HUES48 (cell line): ENCODE measurements around the gene CCDC60.
"Not testable (repeated sequence)": the region's sequence is repeated elsewhere in the genome, so short reads cannot be mapped to it uniquely, and the experiment has no call there.

Experiments
- H3K27ac ChIP-seq: one replicate; pipeline ENCODE4 v1.7.0; 2013; ENCODE audit warnings: low read depth, low read length, inconsistent platforms
- H3K27me3 ChIP-seq: 2 replicates; pipeline ENCODE4 v1.6.1; 2013; ENCODE audit warnings: mild to moderate bottlenecking, low read length; ENCODE audit not compliant: control insufficient read depth, insufficient read depth
- H3K36me3 ChIP-seq: 2 replicates; pipeline ENCODE4 v1.6.1; 2013; ENCODE audit warnings: low read length; ENCODE audit not compliant: control insufficient read depth, insufficient read depth
- H3K4me1 ChIP-seq: 2 replicates; pipeline ENCODE4 v1.6.1; 2013; ENCODE audit warnings: mild to moderate bottlenecking, low read length; ENCODE audit not compliant: control insufficient read depth, insufficient read depth
- H3K4me3 ChIP-seq: 2 replicates; pipeline ENCODE4 v1.5.1; 2013; ENCODE audit warnings: mild to moderate bottlenecking, low read depth, low read length
- H3K9ac ChIP-seq: 2 replicates; pipeline ENCODE4 v1.6.1; 2013; ENCODE audit warnings: mild to moderate bottlenecking, low read depth, low read length, moderate library complexity
- H3K9me3 ChIP-seq: 2 replicates; pipeline ENCODE4 v1.6.1; 2013; ENCODE audit warnings: low read length; ENCODE audit not compliant: control insufficient read depth, insufficient read depth

Gene CCDC60

GRCh38 chr12:119338593-119339363, 4.2 kb downstream of the CCDC60 start:
- no peak overlapping the region for H3K27ac ChIP-seq
- H3K4me1 ChIP-seq: peaks cover 12% of the 10 kb centered on the region; the same call in 1 of the 2 replicates
- H3K9me3 ChIP-seq: no peaks in the 10 kb centered on the region
- H3K4me3 ChIP-seq: no peak overlapping the region
- H3K36me3 ChIP-seq: no peaks in the 10 kb centered on the region
- no peak overlapping the region for H3K9ac ChIP-seq
- peaks cover 72% of the 10 kb centered on the region for H3K27me3 ChIP-seq

GRCh38 chr12:119340578-119340977, 6.0 kb downstream of the CCDC60 start:
- H3K4me3 ChIP-seq: no peak overlapping the region
- peaks cover 59% of the 10 kb centered on the region for H3K27me3 ChIP-seq
- no peak overlapping the region for H3K27ac ChIP-seq
- no peaks in the 10 kb centered on the region for H3K36me3 ChIP-seq
- no peak overlapping the region for H3K9ac ChIP-seq
- peaks cover 8% of the 10 kb centered on the region; the same call in 1 of the 2 replicates for H3K4me1 ChIP-seq
- no peaks in the 10 kb centered on the region for H3K9me3 ChIP-seq

DNA sequence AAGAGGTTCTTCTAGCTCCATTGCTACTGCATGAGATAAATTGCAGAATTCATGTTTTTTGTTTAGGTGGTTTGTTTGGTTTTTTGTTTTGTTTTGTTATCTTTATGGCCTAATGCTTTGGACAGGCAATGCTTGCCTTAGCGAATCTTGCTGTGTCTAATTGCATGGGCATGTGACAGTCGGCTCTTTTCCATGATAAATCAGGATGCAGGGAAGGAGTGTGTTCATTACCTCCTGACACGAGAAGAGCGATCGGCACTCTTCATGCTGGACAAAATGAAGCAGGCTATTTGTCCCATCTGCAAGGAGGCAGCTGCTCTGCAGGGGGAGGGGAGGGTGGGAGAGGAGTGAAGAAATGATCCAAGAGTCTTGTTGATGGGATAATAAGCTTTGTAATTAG, 6.5 kb downstream of the CCDC60 start:
- Histone ChIP-seq H3K4me3 (no peak overlapping the region), H3K27me3 (peaks cover 58% of the 10 kb centered on the region), H3K36me3 (no peaks in the 10 kb centered on the region), H3K27ac (no peak overlapping the region), H3K9me3 (no peaks in the 10 kb centered on the region), H3K4me1 (peaks cover 8% of the 10 kb centered on the region; the same call in 1 of the 2 replicates), H3K9ac (no peak overlapping the region)

DNA sequence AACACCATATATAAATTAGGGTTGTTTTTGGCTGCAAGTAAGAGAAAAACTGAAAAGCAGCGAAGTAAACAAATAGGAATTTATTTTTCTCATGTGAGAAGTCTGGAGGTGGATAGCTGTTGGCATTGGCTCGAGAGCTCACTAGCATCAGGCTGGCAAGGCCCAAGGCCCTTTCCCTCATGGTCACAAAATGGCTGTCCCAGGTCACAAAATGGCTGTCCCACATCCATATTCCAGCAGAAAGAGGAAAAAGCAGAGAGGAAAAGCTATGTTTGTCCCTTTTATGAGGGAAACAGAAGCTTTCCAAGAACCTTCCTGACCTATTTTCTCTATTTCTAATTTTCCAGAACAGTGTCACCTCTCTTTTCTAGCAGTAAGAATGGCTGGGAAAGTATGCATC, 7.5 kb downstream of the CCDC60 start:
- H3K36me3 ChIP-seq: no peaks in the 10 kb centered on the region
- no peak overlapping the region for H3K27ac ChIP-seq
- H3K9me3 ChIP-seq: no peaks in the 10 kb centered on the region
- H3K4me1 ChIP-seq: peaks cover 8% of the 10 kb centered on the region; the same call in 1 of the 2 replicates
- H3K4me3 ChIP-seq: no peak overlapping the region
- peaks cover 49% of the 10 kb centered on the region for H3K27me3 ChIP-seq
- H3K9ac ChIP-seq: no peak overlapping the region

DNA sequence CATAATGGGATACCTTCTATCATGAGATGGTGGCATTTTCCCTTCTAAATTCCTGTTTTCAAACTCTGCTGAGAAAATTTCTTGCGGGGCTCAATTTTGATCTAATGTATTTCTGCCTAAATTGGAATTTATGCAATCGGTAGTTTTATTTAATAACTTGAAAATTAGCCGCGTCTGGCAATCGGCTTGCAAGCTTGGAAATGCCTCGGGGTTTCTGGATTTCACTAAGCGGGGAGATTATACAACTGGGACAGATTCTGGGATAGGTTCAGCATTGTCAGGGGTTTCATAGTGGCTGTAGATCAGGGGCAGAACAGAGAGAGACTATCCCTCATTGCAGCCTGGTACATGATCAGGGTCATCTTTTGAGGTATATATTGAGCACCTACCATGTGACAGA, 8.6 kb downstream of the CCDC60 start:
- H3K27me3 ChIP-seq: peaks cover 37% of the 10 kb centered on the region
- no peak overlapping the region for H3K27ac ChIP-seq
- H3K9me3 ChIP-seq: no peaks in the 10 kb centered on the region
- no peaks in the 10 kb centered on the region for H3K36me3 ChIP-seq
- H3K9ac ChIP-seq: no peak overlapping the region
- H3K4me1 ChIP-seq: peaks cover 8% of the 10 kb centered on the region; the same call in 1 of the 2 replicates
- H3K4me3 ChIP-seq: no peak overlapping the region

- H3K4me1 ChIP-seq: no peaks in the 10 kb centered on the region
- no peak overlapping the region for H3K9ac ChIP-seq
- no peak overlapping the region for H3K27ac ChIP-seq
- no peaks in the 10 kb centered on the region for H3K36me3 ChIP-seq
- peaks cover 11% of the 10 kb centered on the region; the same call in 1 of the 2 replicates for H3K9me3 ChIP-seq
- no peaks in the 10 kb centered on the region for H3K27me3 ChIP-seq
- H3K4me3 ChIP-seq: no peak overlapping the region
These were observed 19.6 kb downstream of the CCDC60 start for GRCh38 chr12:119354172-119354571.

DNA sequence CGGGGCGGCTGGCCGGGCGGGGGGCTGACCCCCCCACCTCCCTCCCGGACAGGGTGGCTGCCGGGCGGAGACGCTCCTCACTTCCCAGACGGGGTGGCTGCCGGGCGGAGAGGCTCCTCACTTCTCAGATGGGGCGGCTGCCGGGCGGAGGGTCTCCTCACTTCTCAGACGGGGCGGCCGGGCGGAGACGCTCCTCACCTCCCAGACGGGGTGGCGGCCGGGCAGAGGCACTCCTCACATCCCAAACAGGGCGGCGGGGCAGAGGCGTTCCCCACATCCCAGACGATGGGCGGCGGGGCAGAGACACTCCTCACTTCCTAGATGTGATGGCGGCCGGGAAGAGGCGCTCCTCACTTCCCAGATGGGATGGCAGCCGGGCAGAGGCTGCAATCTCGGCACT, 25.8 kb downstream of the CCDC60 start:
- not testable (repeated sequence) for H3K27me3 ChIP-seq, H3K27ac ChIP-seq, H3K36me3 ChIP-seq, H3K4me3 ChIP-seq, H3K9ac ChIP-seq
- Histone ChIP-seq H3K4me1 (peaks cover 11% of the 10 kb centered on the region), H3K9me3 (peaks cover 14% of the 10 kb centered on the region; the same call in 1 of the 2 replicates)

GRCh38 chr12:119363037-119363436, 28.5 kb downstream of the CCDC60 start:
- Histone ChIP-seq H3K27ac (no peak overlapping the region), H3K9me3 (peaks cover 5% of the 10 kb centered on the region; the same call in 1 of the 2 replicates), H3K9ac (no peak overlapping the region), H3K4me1 (peaks cover 15% of the 10 kb centered on the region), H3K36me3 (no peaks in the 10 kb centered on the region), H3K4me3 (no peak overlapping the region), H3K27me3 (no peaks in the 10 kb centered on the region)

DNA sequence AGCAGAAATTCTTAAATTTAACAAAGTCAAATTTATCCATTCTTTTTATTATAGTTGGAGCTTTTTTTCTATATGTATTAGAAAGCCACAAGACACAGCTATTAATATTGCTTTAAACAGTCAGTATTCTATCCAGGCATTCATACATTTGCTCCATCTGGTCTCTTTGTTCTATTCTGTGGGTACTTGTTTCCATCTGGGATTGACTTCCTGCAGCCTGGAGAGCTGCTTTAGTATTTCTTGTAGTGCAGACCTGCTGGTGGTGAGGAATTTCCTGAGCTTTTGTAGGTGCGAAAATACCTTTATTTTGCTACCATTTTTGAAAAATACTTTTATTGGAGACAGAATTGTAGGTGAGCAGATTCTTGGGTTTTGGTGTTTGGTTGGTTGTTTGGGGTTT, 29.0 kb downstream of the CCDC60 start:
- Histone ChIP-seq H3K9ac (no peak overlapping the region), H3K36me3 (no peaks in the 10 kb centered on the region), H3K4me3 (no peak overlapping the region), H3K27ac (peak overlapping the region; percentile 15), H3K4me1 (peaks cover 15% of the 10 kb centered on the region), H3K9me3 (peaks cover 5% of the 10 kb centered on the region; the same call in 1 of the 2 replicates), H3K27me3 (no peaks in the 10 kb centered on the region)

GRCh38 chr12:119365451-119365850, 30.9 kb downstream of the CCDC60 start:
- Histone ChIP-seq H3K4me1 (peaks cover 34% of the 10 kb centered on the region), H3K9me3 (peaks cover 5% of the 10 kb centered on the region; the same call in 1 of the 2 replicates), H3K36me3 (no peaks in the 10 kb centered on the region), H3K9ac (no peak overlapping the region), H3K4me3 (no peak overlapping the region), H3K27me3 (no peaks in the 10 kb centered on the region), H3K27ac (no peak overlapping the region)

DNA sequence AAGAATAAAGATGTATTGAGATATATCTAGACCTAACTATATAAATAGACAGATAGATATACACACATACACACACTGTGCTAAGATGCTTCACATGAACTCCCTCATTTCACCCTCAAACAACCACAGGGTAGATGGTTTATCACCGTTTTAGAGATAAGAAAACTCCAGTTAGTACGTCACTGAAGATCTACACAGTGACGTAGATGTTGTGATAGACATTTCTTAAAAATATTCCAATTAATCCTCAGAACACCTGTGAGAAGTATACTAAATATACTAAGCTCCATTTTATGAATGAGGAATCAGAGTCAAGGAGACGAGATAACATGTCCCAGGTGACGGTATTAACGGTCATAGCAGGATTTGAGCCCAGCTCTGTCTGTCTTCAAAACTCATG, 31.5 kb downstream of the CCDC60 start:
- Histone ChIP-seq H3K4me3 (no peak overlapping the region), H3K4me1 (peaks cover 34% of the 10 kb centered on the region), H3K36me3 (no peaks in the 10 kb centered on the region), H3K9me3 (peaks cover 5% of the 10 kb centered on the region; the same call in 1 of the 2 replicates), H3K9ac (no peak overlapping the region), H3K27ac (no peak overlapping the region), H3K27me3 (no peaks in the 10 kb centered on the region)
